PFSK-1 (cell line): Measurements from ENCODE around the gene COL12A1.

Experiments
- FOXP2 ChIP-seq: optimal IDR thresholded peaks from 2 replicates; pipeline ENCODE3; 2011; ENCODE audit warnings: borderline replicate concordance, control low read depth, inconsistent platforms; ENCODE audit not compliant: insufficient read depth; ENCODE audit errors: extremely low read length, extremely low read depth
- POLR2AphosphoS5 ChIP-seq: IDR thresholded peaks from 2 replicates; pipeline ENCODE4 v1.6.1; 2012; ENCODE audit warnings: low read depth, mild to moderate bottlenecking, control low read depth, low read length, moderate library complexity
- SIN3A ChIP-seq: IDR thresholded peaks from 2 replicates; pipeline ENCODE4 v1.6.1; 2012; ENCODE audit warnings: mild to moderate bottlenecking, low read length, moderate library complexity, borderline replicate concordance; ENCODE audit not compliant: insufficient read depth
- TAF1 ChIP-seq: IDR thresholded peaks from 2 replicates; pipeline ENCODE4 v1.6.1; 2012; ENCODE audit warnings: low read length, control low read depth, borderline replicate concordance; ENCODE audit not compliant: insufficient read depth
- TF ChIP-seq, protein P1 (sequence below), 2 experiments: IDR thresholded peaks; 2 replicates each; pipeline versions ENCODE4 v1.6.1 to v1.8.0; 2011 to 2012; ENCODE audit warnings: low read depth in 2 of 2, low read length in 2 of 2, control low read depth in 1 of 2, inconsistent platforms in 1 of 2, mild to moderate bottlenecking in 1 of 2, moderate library complexity in 1 of 2; ENCODE audit not compliant: insufficient read depth in 1 of 2

The COL12A1 gene

DNA sequence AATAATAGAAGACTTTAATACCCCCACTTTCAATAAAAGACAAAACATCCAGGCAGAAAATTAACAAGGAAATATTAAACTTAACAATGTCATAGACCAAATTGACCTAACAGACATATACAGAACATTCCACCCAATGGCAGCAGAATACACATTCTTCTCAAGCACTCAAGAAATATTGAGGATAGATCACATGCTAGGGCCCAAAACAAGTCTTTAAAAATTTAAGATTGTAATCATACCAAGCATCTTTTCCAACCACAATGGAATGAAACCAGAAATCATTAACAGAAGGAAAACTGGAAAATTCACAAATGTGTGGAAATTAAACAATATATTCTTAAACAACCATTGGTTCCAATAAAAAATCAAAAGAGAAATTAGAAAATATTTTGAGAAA, 161.0 kb downstream of the COL12A1 start:
- no peak for TF ChIP-seq SIN3A
- TF ChIP-seq FOXP2, result no peak
- TF ChIP-seq, protein P1, sequence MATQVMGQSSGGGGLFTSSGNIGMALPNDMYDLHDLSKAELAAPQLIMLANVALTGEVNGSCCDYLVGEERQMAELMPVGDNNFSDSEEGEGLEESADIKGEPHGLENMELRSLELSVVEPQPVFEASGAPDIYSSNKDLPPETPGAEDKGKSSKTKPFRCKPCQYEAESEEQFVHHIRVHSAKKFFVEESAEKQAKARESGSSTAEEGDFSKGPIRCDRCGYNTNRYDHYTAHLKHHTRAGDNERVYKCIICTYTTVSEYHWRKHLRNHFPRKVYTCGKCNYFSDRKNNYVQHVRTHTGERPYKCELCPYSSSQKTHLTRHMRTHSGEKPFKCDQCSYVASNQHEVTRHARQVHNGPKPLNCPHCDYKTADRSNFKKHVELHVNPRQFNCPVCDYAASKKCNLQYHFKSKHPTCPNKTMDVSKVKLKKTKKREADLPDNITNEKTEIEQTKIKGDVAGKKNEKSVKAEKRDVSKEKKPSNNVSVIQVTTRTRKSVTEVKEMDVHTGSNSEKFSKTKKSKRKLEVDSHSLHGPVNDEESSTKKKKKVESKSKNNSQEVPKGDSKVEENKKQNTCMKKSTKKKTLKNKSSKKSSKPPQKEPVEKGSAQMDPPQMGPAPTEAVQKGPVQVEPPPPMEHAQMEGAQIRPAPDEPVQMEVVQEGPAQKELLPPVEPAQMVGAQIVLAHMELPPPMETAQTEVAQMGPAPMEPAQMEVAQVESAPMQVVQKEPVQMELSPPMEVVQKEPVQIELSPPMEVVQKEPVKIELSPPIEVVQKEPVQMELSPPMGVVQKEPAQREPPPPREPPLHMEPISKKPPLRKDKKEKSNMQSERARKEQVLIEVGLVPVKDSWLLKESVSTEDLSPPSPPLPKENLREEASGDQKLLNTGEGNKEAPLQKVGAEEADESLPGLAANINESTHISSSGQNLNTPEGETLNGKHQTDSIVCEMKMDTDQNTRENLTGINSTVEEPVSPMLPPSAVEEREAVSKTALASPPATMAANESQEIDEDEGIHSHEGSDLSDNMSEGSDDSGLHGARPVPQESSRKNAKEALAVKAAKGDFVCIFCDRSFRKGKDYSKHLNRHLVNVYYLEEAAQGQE (IDR thresholded peaks at IDR 0.05; ENCODE audit: insufficient read depth in 1 of 2, low read depth in 2 of 2, low read length in 2 of 2), result no peak
- TF ChIP-seq TAF1, result no peak
- TF ChIP-seq POLR2AphosphoS5, result no peak

DNA sequence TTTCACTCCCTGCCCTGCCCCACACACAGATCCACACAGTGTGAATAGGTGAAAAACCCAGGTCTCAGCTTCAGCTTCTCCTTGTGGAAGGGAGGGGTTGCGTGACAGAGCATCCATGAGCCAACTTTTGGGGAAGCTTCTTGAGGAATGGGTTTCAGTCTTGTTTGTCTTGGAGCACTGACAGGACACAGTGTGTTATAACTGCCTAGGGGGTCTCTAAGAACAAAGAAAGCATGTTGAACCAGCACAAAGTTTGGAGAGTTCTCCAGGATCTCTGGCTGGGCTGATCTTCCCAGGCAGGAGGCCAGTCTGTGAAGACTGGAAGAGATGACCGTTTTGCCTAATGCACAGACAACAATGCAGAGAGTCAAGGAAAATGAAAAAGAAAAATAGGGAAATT, 164.5 kb downstream of the COL12A1 start:
- TF ChIP-seq POLR2AphosphoS5 (no peak), SIN3A (no peak), FOXP2 (no peak), TAF1 (no peak)
- TF ChIP-seq, protein P1 (IDR thresholded peaks at IDR 0.05; ENCODE audit: insufficient read depth in 1 of 2, low read depth in 2 of 2, low read length in 2 of 2), result no peak
